MM.1S (cell line): ENCODE results near the gene TMEM178B.

ENCODE experiments used
- CTCF ChIP-seq: fragments of 300-600 bp; sonication (generic); IDR thresholded peaks from 2 replicates; pipeline ENCODE4 v1.5.1; 2016; ENCODE audit warnings: antibody characterized with exemption, low read length, mixed read lengths
- EZH2 ChIP-seq: fragments of 300-600 bp; sonication (generic); optimal IDR thresholded peaks from 2 replicates; pipeline ENCODE3; 2017; ENCODE audit warnings: low read depth, mild to moderate bottlenecking, antibody characterized with exemption, low read length, mixed read lengths

- TF ChIP-seq CTCF (no peak), EZH2 (no peak)
Observed at GRCh38 chr7:141361479-141361878, 287.6 kb downstream of the TMEM178B start.
